Jurkat, Clone E6-1 (cell line): ENCODE results near the gene GCC1.
"Not testable (repeated sequence)": the region's sequence is repeated elsewhere in the genome, so short reads cannot be mapped to it uniquely, and the experiment has no call there.

Source experiments
- DNase-seq: peaks from one replicate; pipeline ENCODE4 v3.0.0-alpha.2; 2011; ENCODE audit warnings: low read depth, low spot score
- H3K4me3 ChIP-seq: 2 replicates; pipeline ENCODE4 v1.5.1; 2011; ENCODE audit warnings: mild to moderate bottlenecking, low read length, control low read depth, moderate library complexity

The GCC1 gene

GRCh38 chr7:127591591-127591990 is 6.2 kb upstream of the GCC1 start:
- no peak for DNase-seq

GRCh38 chr7:127591189-127591588 is 5.8 kb upstream of the GCC1 start:
- H3K4me3 ChIP-seq: no peak overlapping the region
- DNase-seq: no peak

More at GRCh38 chr7:127591591-127591990, 6.2 kb upstream of the GCC1 start:
- no peak overlapping the region for H3K4me3 ChIP-seq

- no peak for DNase-seq
- H3K4me3 ChIP-seq: no peak overlapping the region
Observed at GRCh38 chr7:127589896-127590295, 4.5 kb upstream of the GCC1 start.

GRCh38 chr7:127588697-127589482 is 3.5 kb upstream of the GCC1 start:
- DNase-seq: no peak
- peak overlapping the region; percentile 81 for H3K4me3 ChIP-seq

GRCh38 chr7:127588019-127588696 is 2.8 kb upstream of the GCC1 start, which contains the start of gene ARF5:
TSS of gene ARF5 (plus strand) at chr7:127588411. CDS start at chr7:127588499, 88 bp downstream.
- peak; percentile 44 for DNase-seq
- H3K4me3 ChIP-seq: peak within 1 kb of the TSS; percentile 81

- peak overlapping the region; percentile 81 for H3K4me3 ChIP-seq
- no peak for DNase-seq
Observed at GRCh38 chr7:127587663-127588018, 2.2 kb upstream of the GCC1 start.

GRCh38 chr7:127586346-127586745 is 950 bp upstream of the GCC1 start:
- DNase-seq: no peak
- no peak overlapping the region for H3K4me3 ChIP-seq

- H3K4me3 ChIP-seq: peak overlapping the region; percentile 83
- DNase-seq: no peak
Observed at GRCh38 chr7:127584648-127585043, 750 bp downstream of the GCC1 start.

GRCh38 chr7:127582361-127582760 is 3.0 kb downstream of the GCC1 start:
- DNase-seq: no peak
- H3K4me3 ChIP-seq: no peak overlapping the region

- no peak overlapping the region for H3K4me3 ChIP-seq
- no peak for DNase-seq
Observed at GRCh38 chr7:127581716-127582115, 3.7 kb downstream of the GCC1 start.

- DNase-seq: no peak
Observed at GRCh38 chr7:127580612-127581011, 4.8 kb downstream of the GCC1 start.

GRCh38 chr7:127578711-127579275 is 6.6 kb downstream of the GCC1 start:
- H3K4me3 ChIP-seq: no peak overlapping the region
- DNase-seq: no peak

More at GRCh38 chr7:127580612-127581011, 4.8 kb downstream of the GCC1 start:
- H3K4me3 ChIP-seq: no peak overlapping the region

- DNase-seq: no peak
- H3K4me3 ChIP-seq: no peak overlapping the region
Observed at GRCh38 chr7:127578036-127578684, 7.2 kb downstream of the GCC1 start.

- DNase-seq: no peak
Observed at GRCh38 chr7:127571741-127572505, 13.5 kb downstream of the GCC1 start.

GRCh38 chr7:127568034-127568433 is 17.4 kb downstream of the GCC1 start:
- DNase-seq, H3K4me3 ChIP-seq: not testable (repeated sequence)

More at GRCh38 chr7:127571741-127572505, 13.5 kb downstream of the GCC1 start:
- no peak overlapping the region for H3K4me3 ChIP-seq

- no peak overlapping the region for H3K4me3 ChIP-seq
- no peak for DNase-seq
Observed at GRCh38 chr7:127566242-127566641, 19.2 kb downstream of the GCC1 start.

GRCh38 chr7:127557803-127558202 is 27.6 kb downstream of the GCC1 start:
- DNase-seq: no peak
- H3K4me3 ChIP-seq: no peak overlapping the region

GRCh38 chr7:127556404-127556803 is 29.0 kb downstream of the GCC1 start:
- H3K4me3 ChIP-seq: no peak overlapping the region
- DNase-seq: no peak

- no peak for DNase-seq
- H3K4me3 ChIP-seq: no peak overlapping the region
Observed at GRCh38 chr7:127551941-127552340, 33.5 kb downstream of the GCC1 start.
